HG03039 (cell line): Measurements from ENCODE around the gene MYL9.

Experiments
- ATAC-seq: cut with Tn5 transposase; IDR thresholded peaks from one replicate; pipeline ENCODE4 v1.9.1; 2021; ENCODE audit warnings: mild to moderate bottlenecking, moderate library complexity; ENCODE audit not compliant: unreplicated experiment

The MYL9 gene

DNA sequence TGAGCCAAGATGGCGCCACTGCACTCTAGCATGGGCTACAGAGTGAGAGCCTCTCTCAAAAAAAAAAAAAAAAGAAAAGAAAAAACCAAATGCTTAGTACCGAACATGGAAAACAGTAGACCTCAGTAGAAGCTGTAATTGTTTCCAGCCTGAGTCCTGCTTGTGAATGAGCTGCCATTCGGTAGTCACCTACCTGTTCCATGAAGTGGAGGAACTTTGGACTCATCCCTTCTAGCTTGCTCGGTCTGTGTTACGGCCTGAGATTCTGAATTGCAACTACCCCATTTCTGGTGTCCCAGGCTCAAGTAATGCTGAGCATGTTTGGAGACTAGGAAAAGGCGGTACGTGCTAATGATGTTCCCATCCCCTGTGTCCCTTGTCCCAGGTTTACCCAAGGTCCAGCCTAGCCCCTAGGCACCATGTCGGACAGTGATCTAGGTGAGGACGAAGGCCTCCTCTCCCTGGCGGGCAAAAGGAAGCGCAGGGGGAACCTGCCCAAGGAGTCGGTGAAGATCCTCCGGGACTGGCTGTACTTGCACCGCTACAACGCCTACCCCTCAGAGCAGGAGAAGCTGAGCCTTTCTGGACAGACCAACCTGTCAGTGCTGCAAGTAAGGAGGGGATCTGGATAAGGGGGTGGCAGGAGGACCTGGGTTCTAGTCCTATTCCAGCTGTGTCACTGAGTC lies 37.2 kb downstream of the MYL9 start:
- ATAC-seq: no peak

DNA sequence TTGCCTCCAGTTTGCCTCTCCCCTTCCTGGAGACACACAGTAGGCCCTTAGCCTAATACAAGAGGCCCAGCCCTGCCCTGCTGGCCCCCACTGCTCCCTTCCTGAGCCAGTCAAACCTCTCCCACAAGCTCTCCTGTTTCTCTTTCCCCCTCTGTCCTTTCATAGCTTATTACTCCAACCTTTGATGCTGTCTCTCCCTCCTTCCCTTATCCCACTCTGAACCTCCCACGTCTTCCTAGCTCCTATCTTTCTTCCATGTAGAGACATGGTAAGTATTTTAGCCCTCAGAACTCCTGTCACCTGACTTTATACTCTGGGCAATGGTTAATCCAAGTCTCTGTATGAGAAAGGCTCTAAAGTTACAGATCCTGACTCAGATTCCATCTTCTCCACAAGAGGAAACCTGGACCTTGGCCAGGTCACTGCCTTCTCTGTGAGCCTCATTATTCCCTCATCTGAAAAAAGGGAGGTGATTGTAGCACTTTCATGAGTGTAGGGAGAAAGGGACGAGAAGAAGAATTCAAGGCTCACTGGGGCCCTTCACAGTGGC lies 38.8 kb downstream of the MYL9 start:
- no peak for ATAC-seq

GRCh38 chr20:36582322-36582721 lies 41.0 kb downstream of the MYL9 start:
- ATAC-seq: no peak

- ATAC-seq: no peak
These were observed 41.5 kb downstream of the MYL9 start for GRCh38 chr20:36582821-36583220.

GRCh38 chr20:36584018-36584481 lies 42.7 kb downstream of the MYL9 start:
- no peak for ATAC-seq

DNA sequence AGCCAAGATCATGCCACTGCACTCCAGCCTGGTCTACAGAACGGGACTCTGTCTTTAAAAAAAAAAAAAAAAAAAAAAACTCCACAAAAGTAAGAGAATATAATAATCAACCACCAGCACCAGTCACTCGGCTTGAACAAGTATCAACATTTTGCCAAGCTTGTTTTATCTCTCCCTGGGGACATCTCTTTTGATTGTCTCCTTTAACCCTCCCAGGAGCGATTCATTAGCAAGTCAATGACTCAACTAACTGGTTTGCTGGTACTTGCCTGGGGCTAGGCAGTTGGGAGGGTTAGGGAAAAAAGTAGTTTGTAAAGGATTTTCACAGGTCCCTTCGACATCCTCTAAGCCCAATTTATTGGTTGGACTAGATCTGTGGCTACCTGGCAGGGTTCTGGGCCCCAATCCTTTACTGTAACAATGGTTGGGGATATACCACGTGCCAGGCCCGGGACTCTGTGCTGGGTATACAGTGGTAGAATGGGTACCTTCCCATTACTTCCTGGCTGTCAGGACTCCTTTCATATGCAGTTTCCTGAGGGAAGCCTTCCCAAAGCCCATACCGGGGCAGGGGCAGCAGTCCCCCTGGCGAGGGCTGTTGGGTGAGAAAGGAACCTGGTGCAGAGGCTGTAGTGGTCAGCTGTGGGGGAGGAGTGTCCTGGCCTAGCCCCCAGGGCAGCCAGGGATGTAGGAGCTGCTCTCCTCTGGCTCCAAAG lies 44.2 kb downstream of the MYL9 start:
- ATAC-seq: no peak

DNA sequence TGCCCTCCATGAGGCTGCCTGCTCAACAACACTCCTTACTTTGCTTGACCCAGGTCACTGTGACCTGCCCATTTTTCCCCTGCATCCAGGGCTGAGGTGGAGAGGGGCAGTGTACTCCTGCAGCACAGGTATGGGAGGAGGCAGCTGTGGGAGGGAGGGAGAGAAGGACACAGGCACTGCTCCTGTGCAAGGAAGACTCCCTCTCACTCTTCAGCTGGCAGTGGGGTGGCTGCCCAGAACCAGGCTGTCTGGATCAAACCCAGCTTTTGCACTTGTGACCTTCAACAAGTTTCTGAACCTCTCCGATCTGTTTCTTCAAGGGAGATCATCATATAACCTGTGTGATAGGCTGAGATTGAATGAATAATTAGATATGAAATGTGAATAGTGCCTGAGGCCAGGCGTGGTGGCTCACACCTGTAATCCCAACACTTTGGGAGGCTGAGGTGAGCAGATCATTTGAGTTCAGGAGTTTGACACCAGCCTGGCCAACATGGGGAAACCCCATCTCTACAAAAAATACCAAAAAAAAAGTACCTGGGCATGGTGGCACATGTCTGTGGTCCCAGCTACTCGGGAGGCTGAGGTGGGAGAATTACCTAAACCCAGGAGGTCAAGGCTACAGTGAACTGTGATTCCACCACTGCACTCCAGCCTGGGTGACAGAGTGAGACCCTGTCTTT lies 46.2 kb downstream of the MYL9 start:
- no peak for ATAC-seq

GRCh38 chr20:36591281-36591680 lies 50.0 kb downstream of the MYL9 start:
- ATAC-seq: no peak

DNA sequence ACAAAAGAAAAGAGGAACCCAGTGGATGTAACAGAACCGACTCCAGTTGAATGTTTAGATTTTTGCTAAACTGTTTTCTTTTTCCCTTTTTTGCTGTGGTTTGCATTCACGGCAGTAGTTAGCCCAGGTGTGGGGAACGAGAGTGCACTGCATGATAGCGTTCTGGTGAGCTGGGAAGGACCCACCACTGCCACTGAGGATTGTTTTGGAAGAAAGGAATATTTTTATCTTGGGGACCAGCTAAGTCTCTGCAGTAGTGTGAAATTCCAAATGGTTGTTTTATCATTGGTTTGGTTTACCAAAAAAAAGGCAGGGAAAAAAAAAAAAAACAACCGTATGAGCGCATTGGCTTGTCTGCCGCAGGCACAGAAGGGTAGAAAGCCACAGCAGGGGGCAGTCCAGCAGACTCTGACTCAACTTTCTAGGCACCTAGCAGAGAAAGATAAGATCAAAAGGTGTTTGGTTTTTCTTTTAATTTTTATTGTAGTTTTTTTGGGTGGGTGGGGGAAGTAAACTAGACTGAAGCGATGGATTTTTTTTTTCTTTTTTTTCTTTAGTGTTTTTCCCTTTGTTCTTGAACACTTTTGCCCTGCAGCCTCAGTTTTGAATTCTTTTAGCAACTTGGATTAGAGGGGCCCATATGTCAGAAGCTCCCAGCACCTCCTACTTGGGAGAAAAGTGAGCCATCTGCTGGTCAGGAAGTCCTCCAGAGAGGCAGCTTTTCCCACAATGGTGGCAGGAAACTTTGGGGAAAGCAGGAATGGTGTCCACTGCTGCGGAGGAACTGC lies 50.7 kb downstream of the MYL9 start:
- no peak for ATAC-seq

DNA sequence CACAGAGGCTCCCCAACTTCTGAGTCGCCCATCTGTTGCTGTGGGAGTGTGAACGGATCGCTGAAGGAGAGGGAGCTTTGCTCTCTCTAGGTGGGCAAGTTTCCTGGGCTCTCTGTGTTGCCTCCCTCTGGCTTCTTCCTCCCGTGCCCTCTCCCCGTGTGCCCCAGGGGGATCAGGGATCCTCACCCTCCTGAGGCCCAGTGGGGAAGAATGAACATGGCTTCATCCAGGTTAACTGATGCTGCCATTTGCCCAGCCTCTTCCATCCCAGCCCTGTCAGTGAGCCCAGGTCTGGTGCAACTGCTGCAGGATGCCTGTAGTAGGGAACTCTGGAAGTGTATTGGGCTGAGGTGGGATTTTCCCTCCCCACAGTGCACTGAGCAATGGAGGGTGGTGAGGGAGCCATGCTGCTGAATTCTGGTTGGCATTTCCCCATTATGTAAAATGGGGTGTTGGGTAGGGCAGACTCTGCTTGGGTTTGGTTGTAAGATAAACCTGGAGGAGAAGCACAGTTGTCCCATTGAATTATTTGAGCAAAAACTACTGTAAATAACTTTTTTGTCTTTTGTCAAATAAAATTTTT lies 52.1 kb downstream of the MYL9 start:
- no peak for ATAC-seq

DNA sequence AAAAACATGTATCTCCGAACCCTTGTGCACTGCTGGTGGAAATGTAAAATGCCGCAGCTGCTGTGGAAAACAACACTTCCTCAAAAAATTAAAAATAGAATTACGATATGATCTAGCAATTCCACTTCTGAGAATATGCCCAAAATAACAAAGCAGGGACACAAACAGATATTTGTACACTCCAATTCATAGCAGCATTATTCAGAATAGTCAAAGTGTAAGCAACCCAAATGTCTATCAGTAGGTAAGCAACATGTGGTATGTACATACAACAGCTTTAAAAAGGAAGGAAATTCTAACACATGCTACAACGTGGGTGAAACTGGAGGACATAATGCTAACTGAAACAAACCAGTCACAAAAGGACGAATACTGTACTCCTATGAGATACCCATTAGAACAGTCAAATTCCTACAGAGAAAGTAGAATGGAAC lies 58.6 kb downstream of the MYL9 start:
- ATAC-seq: no peak
